ENCODE data around the gene SETDB2.

Gene SETDB2

DNA sequence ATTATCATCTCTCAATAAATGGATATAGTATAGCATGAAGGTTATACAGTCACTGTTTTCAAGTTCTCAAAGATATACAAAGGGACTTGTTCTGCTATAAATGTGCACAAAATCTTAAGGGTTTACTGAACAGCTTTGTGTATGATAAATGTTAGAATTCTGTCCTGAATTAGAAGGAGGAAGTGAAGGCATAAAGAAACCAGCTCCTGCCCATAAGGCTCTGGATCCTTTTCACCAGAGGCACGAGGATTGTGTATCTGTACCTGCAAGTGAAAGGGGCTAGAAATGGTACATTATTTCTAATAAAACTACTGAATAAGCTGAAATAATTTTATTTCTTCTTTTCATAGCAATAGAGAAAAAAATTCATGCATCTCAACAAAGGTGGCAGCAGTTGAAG is 84.1 kb downstream of the SETDB2 start:
- Histone ChIP-seq H3K36me3 (ENCODE audit: control insufficient read depth, insufficient read depth, low read length) (no peaks in the 10 kb centered on the region), H3K9ac (ENCODE audit: low read length) (no peak overlapping the region), H3K4me1 (ENCODE audit: control insufficient read depth, insufficient read depth, low read length) (no peaks in the 10 kb centered on the region), H3K4me3 (ENCODE audit: low read length) (no peak overlapping the region), H3K27me3 (ENCODE audit: control insufficient read depth, insufficient read depth, low read length) (no peaks in the 10 kb centered on the region), H3K9me3 (ENCODE audit: control insufficient read depth, low read length) (no peaks in the 10 kb centered on the region)

DNA sequence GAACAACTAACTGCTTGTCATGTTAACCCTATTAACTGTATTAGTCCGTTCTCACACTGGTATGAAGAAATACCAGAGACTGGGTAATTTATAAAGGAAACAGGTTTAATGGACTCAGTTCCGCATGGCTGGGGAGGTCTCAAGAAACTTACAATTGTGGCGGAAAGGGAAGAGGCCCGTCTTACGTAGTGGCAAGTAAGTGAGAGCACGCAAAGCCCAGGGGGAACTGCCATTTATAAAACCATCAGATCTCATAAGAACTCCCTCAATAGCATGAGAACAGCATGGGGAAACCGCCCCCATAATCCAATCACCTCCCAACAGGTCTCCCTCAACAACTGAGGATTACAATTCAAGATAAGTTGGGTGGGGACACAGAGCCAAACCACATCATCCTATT is 86.4 kb downstream of the SETDB2 start:
- Histone ChIP-seq H3K9me3 (ENCODE audit: control insufficient read depth, low read length) (no peaks in the 10 kb centered on the region), H3K9ac (ENCODE audit: low read length) (no peak overlapping the region), H3K4me3 (ENCODE audit: low read length) (no peak overlapping the region), H3K36me3 (ENCODE audit: control insufficient read depth, insufficient read depth, low read length) (no peaks in the 10 kb centered on the region), H3K27me3 (ENCODE audit: control insufficient read depth, insufficient read depth, low read length) (no peaks in the 10 kb centered on the region), H3K4me1 (ENCODE audit: control insufficient read depth, insufficient read depth, low read length) (no peaks in the 10 kb centered on the region)

DNA sequence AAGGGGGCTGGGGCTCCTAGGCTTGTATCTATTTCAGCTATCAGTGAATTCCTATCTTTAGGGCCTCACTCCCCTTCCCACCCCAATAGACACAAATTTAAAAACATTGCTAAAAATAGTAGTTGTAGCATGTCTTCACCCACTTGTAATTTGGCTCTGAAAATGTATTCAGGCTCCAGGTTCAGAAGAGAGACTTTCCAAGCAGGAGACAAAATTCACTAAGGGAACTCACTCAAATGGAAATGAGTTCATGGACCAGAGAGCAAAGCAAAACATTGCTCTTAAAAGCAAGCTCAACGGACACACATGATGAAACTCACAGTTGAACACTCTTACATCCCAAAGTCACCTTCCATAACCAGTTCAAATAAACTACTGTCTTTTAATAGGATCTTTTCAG is 88.5 kb downstream of the SETDB2 start:
- H3K9me3 ChIP-seq (ENCODE audit: control insufficient read depth, low read length): no peaks in the 10 kb centered on the region
- H3K9ac ChIP-seq (ENCODE audit: low read length): no peak overlapping the region
- H3K27me3 ChIP-seq (ENCODE audit: control insufficient read depth, insufficient read depth, low read length): no peaks in the 10 kb centered on the region
- no peaks in the 10 kb centered on the region for H3K36me3 ChIP-seq (ENCODE audit: control insufficient read depth, insufficient read depth, low read length)
- no peak overlapping the region for H3K4me3 ChIP-seq (ENCODE audit: low read length)
- H3K4me1 ChIP-seq (ENCODE audit: control insufficient read depth, insufficient read depth, low read length): no peaks in the 10 kb centered on the region

DNA sequence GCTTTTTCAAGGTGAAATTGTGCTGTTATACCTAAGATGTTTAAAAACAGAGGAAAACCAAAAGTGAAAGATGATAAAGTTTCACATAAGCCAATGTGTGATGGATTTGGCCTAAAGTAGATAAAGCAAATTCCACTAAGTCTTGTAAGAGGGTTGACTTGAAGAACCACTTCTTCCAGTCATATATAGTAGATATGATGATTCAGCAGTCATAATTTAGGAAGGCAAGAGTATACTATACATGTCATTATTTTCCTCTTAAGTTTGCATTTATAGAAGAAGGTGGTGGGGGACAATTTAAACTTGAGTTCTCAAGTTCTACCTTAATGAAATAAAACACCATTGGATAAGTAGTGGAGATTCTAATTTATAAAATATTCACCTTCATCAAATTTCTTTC is 88.9 kb downstream of the SETDB2 start:
- H3K4me3 ChIP-seq (ENCODE audit: low read length): no peak overlapping the region
- H3K9ac ChIP-seq (ENCODE audit: low read length): no peak overlapping the region
- H3K4me1 ChIP-seq (ENCODE audit: control insufficient read depth, insufficient read depth, low read length): no peaks in the 10 kb centered on the region
- H3K36me3 ChIP-seq (ENCODE audit: control insufficient read depth, insufficient read depth, low read length): no peaks in the 10 kb centered on the region
- no peaks in the 10 kb centered on the region for H3K27me3 ChIP-seq (ENCODE audit: control insufficient read depth, insufficient read depth, low read length)
- no peaks in the 10 kb centered on the region for H3K9me3 ChIP-seq (ENCODE audit: control insufficient read depth, low read length)

DNA sequence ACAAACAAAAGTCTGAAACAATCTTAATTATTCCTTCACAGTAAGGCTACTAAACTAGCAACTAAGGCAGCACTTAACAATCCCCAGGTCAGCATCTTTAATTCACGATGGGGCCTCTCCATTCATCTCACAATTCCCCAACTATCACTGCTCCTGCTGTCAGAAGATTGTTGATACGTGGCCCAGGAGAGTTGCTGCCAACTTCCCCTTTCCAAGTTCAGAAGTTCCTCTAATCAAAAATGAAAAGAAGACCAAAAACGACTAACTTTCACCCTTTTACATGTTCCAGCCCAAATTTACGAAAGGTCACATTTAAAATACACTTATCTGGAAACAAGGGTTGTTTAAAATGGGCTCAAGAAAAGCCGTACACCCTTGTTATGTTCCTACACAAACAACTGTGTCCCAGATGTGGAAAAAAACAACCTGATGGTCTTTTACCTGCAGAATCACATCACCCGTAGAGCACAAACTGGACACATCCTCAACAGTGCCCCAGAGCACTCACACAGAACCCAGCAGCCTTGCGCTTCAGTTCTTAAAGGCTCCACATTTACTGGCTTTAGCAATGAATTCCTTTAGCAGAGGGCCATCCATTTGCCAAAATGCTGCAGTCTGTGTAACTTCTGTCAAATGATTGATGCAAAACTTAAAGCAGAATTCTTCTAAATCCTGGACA is 89.7 kb downstream of the SETDB2 start:
- H3K4me1 ChIP-seq (ENCODE audit: control insufficient read depth, insufficient read depth, low read length): no peaks in the 10 kb centered on the region
- no peaks in the 10 kb centered on the region for H3K36me3 ChIP-seq (ENCODE audit: control insufficient read depth, insufficient read depth, low read length)
- no peaks in the 10 kb centered on the region for H3K27me3 ChIP-seq (ENCODE audit: control insufficient read depth, insufficient read depth, low read length)
- H3K4me3 ChIP-seq (ENCODE audit: low read length): no peak overlapping the region
- H3K9ac ChIP-seq (ENCODE audit: low read length): no peak overlapping the region
- H3K9me3 ChIP-seq (ENCODE audit: control insufficient read depth, low read length): no peaks in the 10 kb centered on the region

DNA sequence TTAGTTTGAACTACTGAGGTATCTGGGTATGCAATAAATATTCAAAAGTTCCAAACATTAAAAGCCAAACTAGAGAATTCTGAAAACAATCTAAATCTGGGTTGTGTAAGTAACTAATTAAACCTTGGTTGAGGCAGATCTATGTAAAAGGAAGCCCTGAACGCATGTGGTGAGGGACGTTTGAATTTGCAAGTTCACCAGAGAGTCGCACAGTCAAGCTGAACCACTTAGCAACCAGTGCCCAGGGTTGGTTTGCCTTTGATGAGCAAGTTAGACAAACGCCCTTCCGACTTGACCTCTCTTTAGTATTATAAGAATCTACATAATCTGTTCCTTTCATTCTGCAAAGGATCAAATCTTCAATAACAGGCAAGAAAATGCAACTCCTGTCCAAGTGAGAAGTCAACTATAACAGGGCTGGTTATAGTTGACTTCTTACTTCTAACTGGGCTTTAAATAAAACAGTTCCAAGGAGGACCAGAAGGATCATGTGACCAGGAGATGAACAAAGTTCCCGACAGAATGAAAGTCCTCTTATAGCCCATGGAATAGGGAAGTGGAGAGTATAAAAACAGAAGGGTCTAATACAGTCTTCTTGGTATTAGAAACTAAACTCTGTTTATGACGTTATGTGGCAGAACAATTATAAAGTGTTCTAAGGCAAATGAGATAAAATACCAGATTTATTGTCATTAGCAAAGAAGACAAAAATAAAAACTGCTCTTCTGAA is 92.2 kb downstream of the SETDB2 start:
- Histone ChIP-seq H3K4me3 (ENCODE audit: low read length) (no peak overlapping the region), H3K4me1 (ENCODE audit: control insufficient read depth, insufficient read depth, low read length) (no peaks in the 10 kb centered on the region), H3K36me3 (ENCODE audit: control insufficient read depth, insufficient read depth, low read length) (no peaks in the 10 kb centered on the region), H3K9me3 (ENCODE audit: control insufficient read depth, low read length) (no peaks in the 10 kb centered on the region), H3K9ac (ENCODE audit: low read length) (no peak overlapping the region), H3K27me3 (ENCODE audit: control insufficient read depth, insufficient read depth, low read length) (no peaks in the 10 kb centered on the region)

DNA sequence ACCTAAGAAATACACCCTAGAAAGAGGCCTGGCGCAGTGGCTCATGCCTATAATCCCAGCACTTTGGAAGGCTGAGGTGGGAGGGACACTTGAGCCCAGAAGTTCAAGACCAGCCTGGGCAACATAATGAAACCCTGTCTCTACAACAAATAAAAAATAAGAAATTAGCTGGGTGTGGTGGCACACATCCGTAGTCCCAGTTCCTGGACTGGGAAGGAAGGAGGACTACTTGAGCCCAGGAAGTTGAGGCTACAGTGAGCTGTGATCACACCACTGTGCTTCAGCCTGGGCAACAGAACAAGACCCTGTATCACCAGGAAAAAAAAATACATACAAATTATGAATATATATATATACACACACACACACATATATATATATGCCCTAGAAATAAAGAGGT is 94.3 kb downstream of the SETDB2 start:
- Histone ChIP-seq H3K9me3 (ENCODE audit: control insufficient read depth, low read length) (no peaks in the 10 kb centered on the region), H3K4me1 (ENCODE audit: control insufficient read depth, insufficient read depth, low read length) (no peaks in the 10 kb centered on the region), H3K4me3 (ENCODE audit: low read length) (no peak overlapping the region), H3K36me3 (ENCODE audit: control insufficient read depth, insufficient read depth, low read length) (no peaks in the 10 kb centered on the region), H3K9ac (ENCODE audit: low read length) (no peak overlapping the region), H3K27me3 (ENCODE audit: control insufficient read depth, insufficient read depth, low read length) (no peaks in the 10 kb centered on the region)

DNA sequence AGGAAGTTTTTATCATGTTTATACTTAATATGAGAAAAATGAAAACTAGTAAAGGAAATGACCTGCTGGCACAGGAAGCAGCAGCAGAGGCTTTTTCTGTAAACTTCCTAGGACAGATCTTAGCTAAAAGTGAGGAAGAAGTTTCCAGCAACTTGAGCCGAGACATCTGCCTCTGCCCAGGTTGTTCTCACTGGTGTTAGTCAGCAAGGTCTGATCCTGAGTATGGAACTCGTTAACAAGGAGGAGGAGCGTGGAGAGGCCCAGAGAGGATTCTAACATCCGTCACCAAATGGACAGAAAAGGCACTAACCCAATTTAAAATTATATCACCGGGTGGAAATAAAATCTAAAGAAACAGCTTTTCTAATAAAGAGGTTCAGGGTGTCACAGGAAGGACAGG is 95.2 kb downstream of the SETDB2 start:
- Histone ChIP-seq H3K9me3 (ENCODE audit: control insufficient read depth, low read length) (no peaks in the 10 kb centered on the region), H3K9ac (ENCODE audit: low read length) (no peak overlapping the region), H3K4me3 (ENCODE audit: low read length) (no peak overlapping the region), H3K36me3 (ENCODE audit: control insufficient read depth, insufficient read depth, low read length) (no peaks in the 10 kb centered on the region), H3K4me1 (ENCODE audit: control insufficient read depth, insufficient read depth, low read length) (no peaks in the 10 kb centered on the region), H3K27me3 (ENCODE audit: control insufficient read depth, insufficient read depth, low read length) (no peaks in the 10 kb centered on the region)

DNA sequence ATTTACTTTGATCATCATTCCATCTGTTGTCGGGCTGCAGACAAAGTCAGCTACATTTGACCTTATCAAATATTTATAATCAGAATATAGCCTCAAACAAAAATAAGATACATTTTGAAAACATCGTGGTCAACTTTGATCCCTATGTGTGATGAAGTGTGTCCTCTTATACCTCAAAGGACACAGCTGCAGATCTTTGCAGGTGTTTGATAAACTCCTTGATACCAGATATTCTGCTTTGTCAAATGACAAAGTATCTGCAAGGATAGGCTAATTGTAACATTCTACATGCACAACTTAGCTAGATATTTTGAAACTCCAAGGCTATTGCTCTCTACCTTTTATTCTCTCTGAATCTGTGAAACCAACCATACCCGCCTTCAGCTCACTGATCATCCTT is 95.7 kb downstream of the SETDB2 start:
- Histone ChIP-seq H3K9me3 (ENCODE audit: control insufficient read depth, low read length) (no peaks in the 10 kb centered on the region), H3K4me3 (ENCODE audit: low read length) (no peak overlapping the region), H3K4me1 (ENCODE audit: control insufficient read depth, insufficient read depth, low read length) (no peaks in the 10 kb centered on the region), H3K9ac (ENCODE audit: low read length) (no peak overlapping the region), H3K27me3 (ENCODE audit: control insufficient read depth, insufficient read depth, low read length) (no peaks in the 10 kb centered on the region), H3K36me3 (ENCODE audit: control insufficient read depth, insufficient read depth, low read length) (no peaks in the 10 kb centered on the region)

DNA sequence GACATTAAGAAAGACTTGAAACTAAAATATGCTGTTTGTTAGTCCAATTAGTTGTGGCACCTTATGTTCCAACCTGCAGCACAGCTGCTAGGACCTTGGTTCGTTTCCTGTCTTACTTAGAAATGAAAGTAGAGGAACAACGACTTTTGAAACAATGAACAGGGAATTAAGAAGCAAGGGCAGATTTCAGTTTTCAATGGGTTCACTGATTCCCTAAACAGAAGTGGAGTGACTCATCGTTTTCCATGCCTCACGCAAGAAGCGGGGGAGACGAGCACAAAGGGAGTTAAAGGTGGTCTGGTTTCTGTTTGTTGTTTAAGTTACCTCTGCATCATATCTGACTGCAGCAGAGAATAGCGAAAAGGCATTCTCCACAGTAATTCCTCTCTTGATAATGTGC is 96.5 kb downstream of the SETDB2 start:
- H3K36me3 ChIP-seq (ENCODE audit: control insufficient read depth, insufficient read depth, low read length): no peaks in the 10 kb centered on the region
- H3K9me3 ChIP-seq (ENCODE audit: control insufficient read depth, low read length): no peaks in the 10 kb centered on the region
- no peak overlapping the region for H3K4me3 ChIP-seq (ENCODE audit: low read length)
- no peaks in the 10 kb centered on the region for H3K4me1 ChIP-seq (ENCODE audit: control insufficient read depth, insufficient read depth, low read length)
- no peak overlapping the region for H3K9ac ChIP-seq (ENCODE audit: low read length)
- no peaks in the 10 kb centered on the region for H3K27me3 ChIP-seq (ENCODE audit: control insufficient read depth, insufficient read depth, low read length)

DNA sequence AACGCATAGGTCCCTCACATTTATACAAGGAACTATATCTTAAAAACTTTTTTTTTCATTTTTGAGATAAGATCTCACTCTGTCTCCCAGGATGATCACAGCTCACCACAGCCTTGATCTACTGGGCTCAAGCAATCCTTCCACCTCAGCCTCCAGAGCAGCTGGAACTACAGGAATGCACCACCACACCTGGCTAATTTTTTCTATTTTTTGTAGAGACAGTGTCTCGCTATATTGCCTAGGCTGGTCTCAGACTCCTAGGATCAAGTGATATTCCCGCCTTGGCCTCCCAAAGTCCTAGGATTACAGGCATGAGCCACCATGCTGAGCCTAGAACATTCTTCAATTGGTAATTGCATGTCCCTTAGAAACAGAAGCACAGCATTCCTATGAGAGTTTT is 99.6 kb downstream of the SETDB2 start:
- no peaks in the 10 kb centered on the region for H3K9me3 ChIP-seq (ENCODE audit: control insufficient read depth, low read length)
- H3K9ac ChIP-seq (ENCODE audit: low read length): no peak overlapping the region
- H3K36me3 ChIP-seq (ENCODE audit: control insufficient read depth, insufficient read depth, low read length): no peaks in the 10 kb centered on the region
- no peaks in the 10 kb centered on the region for H3K27me3 ChIP-seq (ENCODE audit: control insufficient read depth, insufficient read depth, low read length)
- no peak overlapping the region for H3K4me3 ChIP-seq (ENCODE audit: low read length)
- H3K4me1 ChIP-seq (ENCODE audit: control insufficient read depth, insufficient read depth, low read length): no peaks in the 10 kb centered on the region
